NCI-H2171 (cell line): ENCODE results near the gene SPECC1.
"Not testable (repeated sequence)": the region's sequence is repeated elsewhere in the genome, so short reads cannot be mapped to it uniquely, and the experiment has no call there.

Source experiments
- DNase-seq: peaks from one replicate; lab custom pipeline; 2025; lab: John Stamatoyannopoulos, UW

The SPECC1 gene

DNA sequence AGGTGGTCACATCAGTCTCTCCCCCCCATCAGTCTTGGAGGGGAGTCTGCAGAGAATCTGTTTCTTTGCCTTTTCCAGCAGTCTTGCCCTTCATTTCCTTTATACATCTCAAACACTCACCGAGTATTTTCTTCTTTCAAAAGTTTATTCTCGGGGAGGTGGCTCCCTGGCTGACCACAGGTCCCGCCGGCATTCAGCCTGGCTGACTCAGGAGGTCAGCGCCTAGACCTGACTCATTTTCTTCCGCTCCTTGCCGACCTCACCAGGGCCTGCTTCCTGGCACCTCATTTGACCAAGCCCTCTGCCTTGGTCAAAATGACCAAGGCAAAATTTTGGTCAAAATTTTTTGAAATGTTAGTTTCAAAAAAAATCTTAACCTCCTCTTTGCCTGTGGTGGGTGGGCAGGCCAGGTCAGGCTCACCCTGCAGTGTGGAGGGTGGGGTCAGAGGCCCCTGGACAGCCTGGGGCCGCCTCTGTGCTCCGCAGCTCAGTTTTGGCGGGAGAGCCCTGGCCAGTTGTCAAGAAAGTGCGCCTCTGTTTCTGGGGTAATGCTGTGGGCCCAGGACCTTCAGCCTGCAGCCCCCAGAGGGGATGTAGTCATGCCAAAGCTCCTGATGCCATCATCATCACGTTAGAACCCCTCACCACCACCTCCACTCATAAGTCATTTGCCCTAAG lies 165.6 kb downstream of the SPECC1 start:
- DNase-seq, result no peak

GRCh38 chr17:20179041-20179440 lies 169.9 kb downstream of the SPECC1 start:
- DNase-seq, result no peak

GRCh38 chr17:20180661-20181060 lies 171.5 kb downstream of the SPECC1 start:
- no peak for DNase-seq

DNA sequence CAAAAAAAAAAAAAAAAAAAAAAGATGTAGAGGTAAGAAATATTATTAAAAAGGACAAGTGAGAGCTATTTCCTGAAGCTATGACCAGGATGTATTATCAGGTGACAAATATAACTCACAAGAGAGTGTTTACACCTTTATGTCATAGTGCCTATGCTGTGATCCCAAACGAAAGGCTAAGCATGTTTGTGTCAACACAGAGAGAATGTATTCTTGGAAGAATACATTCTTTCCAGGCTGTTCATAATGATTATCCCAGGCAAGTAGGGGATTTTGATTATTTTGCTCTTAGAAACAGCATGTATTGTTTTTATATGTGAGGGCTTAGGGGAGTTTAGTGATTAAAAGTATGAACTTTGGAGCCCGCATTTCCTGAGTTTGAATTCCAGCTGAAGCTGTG lies 175.0 kb downstream of the SPECC1 start:
- no peak for DNase-seq

DNA sequence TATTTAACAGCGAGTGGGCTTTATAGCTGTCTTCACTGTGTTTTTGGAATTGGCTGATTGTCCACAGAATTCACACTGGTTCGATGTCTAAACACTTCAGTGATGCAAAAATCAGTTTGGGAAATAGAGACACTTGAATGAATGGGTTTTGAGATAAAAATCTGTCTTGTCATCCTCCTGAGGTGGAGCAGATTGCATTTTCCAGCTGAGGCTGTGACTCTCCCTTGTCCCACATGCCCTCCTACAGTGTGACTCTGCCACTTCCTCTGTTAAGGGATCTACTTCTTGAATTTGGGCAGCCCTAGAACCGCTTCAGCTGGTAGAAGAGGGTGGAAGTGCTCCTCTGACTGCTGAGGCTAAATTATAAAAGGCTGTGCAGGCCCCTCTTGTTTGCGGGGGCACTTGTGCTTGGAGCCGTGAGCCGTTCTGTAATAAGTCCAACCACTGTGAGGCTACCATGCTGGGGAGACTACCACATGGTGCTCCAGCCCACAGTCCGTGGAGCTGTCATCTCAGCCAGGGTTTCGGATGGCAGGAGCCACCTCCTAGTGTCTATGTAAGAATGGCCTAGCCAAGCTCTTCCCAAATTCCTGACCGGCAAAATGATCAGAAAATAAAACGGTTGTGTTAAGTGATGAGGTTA lies 175.9 kb downstream of the SPECC1 start:
- DNase-seq, result no peak

GRCh38 chr17:20187049-20187448 lies 177.9 kb downstream of the SPECC1 start:
- no peak for DNase-seq

DNA sequence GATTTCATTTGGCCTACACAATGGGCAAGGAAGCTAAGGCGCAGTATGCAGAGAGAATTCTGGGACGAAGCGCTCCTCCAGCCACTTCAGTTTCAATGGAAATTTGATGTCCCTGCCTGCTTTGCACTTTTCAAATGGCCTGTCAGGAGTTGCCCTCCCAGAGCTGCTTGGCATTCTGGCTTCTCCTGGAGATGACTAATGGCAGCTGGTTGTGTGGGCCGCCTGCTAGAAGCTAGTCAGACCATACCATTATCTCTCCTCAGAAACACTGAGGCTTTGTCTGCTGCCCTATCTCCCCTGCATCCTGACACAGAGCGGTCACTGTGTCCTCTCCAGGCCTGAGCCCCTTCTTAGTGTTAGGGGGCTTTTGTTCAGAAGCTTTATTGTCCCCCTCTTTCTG lies 180.1 kb downstream of the SPECC1 start:
- no peak for DNase-seq

DNA sequence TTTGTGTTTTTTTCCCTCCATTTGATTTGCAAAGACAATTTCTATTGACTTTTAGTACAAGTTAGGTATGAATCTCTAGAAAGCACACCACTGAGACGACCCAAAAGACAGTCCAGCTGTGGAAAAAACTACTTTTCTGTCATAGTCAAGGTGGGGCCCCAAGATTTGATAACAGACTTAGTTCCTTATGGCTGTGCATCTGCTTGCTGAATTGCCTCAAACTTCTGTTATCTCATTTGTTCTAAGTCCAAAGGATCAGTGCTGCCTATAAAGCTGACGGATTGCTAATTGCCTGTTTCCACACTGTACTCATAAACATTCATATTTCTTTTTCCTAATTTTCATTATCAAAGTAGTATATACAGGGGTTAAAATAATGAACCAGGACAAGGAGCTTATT lies 180.8 kb downstream of the SPECC1 start:
- no peak for DNase-seq

DNA sequence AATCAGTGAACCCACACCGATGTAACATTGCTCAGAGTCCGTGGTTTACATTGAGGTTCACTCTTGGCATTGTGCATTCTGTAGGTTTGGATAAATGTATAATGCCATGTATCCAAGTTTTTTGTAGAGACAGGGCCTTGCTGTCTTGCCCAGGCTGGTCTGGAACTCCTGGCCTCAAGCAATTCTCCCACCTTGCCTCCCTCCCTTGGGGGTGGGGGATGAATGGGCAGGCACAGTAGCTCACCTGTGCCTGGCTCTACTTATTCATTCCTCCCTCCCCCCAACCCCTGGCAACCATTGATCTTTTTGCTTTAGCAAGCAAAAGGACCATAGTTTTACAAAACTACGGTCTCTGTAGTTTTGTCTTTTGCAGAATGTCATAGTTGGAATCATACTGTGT lies 181.4 kb downstream of the SPECC1 start:
- DNase-seq, result no peak

- DNase-seq, result no peak
These were observed 181.9 kb downstream of the SPECC1 start for GRCh38 chr17:20191056-20191455.

- DNase-seq, result not testable (repeated sequence)
These were observed 187.1 kb downstream of the SPECC1 start for GRCh38 chr17:20196286-20196685.

DNA sequence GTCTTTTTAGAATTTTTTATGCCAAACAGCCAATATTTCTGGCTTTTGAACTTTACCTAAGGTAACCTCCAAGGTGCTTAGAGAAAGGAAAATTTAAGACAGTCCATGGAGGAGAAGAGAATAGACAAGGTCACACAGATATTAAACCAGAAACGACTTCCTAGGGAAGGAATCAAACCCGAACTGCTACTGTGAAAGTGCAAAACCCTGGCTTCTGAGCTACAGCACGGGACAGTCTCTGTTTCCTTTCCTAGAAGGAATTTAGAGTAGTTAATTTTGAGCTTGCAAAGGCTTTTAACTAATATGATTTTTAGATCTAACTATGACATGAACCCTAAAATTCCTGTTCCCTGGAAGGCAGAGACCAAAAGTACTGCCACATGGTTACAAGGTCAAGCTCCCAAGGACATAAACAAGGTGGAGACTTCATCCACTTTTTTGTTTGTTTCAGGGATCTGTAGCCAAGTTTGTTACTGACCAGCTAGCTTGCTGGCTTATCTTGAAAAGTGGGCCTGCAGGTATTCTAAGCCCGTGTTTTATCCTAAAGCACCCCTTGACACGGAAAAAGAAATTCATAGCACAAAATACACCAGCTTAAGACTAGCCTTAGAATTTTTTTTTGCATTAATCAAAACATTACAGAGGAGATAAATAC lies 188.2 kb downstream of the SPECC1 start:
- DNase-seq, result no peak

DNA sequence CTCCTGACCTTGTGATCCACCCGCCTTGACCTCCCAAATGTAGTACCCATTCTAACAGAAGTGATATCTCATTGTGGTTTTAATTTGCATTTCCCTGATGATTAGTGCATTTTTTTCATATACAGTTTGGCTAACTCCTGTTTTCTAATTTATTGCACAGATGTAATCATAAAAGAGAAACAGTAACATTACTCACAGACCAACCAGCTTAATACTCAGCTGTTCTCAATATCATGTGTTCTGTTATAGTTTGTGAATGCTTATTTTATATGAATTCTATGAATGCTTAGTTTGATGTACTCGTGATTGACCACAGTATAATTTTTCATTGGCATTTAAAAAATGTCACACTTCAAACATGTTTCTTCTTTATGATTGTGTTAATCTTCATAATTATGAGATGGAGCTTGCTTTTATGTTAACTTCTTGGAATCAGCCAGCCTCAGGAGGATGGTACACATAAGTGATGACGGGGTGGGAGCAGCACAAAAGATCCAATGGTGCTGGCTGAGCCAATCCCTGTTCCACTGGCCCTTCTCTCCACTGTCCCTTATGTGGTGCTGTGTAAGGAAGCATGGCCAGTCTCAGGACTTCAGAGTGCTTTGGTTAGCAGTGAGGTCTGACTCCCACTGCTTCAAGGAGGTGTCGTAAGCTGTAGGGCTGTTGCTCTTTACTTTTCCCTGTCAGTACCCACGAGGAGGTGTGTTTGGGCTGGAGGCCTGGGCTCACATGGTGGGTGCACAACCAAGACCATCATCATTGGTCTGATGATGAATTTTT lies 191.0 kb downstream of the SPECC1 start:
- no peak for DNase-seq

- no peak for DNase-seq
These were observed 191.8 kb downstream of the SPECC1 start for GRCh38 chr17:20200865-20201458.

DNA sequence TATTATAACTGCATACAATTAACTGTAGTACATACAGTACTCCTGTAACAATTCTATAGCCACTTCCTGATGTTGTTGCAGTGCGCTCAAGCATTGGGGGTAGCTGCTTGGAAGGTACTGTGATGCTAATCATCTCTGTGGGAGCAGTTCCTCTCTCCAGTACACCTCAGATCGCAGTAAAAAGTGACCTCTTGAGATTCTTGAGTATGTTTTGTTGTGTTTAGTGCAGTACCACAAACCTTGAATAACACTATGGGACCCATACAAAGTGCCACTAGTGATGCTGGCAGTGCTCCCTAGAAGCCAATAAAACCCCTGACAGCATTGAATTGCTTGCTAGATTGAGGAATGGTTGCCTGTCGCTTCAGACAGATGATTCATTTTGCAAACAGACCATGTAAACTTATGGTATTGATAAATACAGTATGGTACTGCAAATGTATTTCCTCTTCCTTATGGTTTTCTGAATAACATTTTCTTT lies 193.0 kb downstream of the SPECC1 start:
- DNase-seq, result no peak

DNA sequence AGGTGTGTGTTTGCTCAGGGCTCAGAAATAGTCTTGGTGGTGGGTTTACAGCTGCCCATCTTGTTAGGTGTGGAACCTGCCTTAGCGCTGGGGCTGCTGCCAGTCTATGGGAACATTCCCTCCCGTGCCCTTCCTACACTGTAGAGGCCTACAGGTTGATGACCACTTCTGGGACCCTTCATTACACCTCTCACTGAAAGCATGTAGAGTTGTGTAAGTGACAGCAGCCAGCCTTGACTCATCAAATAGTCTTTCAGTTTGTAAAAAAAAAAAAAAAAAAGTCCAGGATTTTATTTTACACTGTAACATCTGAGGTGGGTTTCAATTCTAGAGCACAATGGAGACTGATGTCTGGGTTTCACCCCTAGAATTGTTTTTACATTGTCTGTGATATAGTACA lies 193.9 kb downstream of the SPECC1 start:
- no peak for DNase-seq

- DNase-seq, result no peak
These were observed 194.7 kb downstream of the SPECC1 start for GRCh38 chr17:20203761-20204263.

GRCh38 chr17:20205609-20206008 lies 196.4 kb downstream of the SPECC1 start:
- DNase-seq, result no peak

- DNase-seq, result no peak
These were observed 196.9 kb downstream of the SPECC1 start for GRCh38 chr17:20206068-20206467.

GRCh38 chr17:20206591-20206990 lies 197.4 kb downstream of the SPECC1 start:
- DNase-seq, result no peak

DNA sequence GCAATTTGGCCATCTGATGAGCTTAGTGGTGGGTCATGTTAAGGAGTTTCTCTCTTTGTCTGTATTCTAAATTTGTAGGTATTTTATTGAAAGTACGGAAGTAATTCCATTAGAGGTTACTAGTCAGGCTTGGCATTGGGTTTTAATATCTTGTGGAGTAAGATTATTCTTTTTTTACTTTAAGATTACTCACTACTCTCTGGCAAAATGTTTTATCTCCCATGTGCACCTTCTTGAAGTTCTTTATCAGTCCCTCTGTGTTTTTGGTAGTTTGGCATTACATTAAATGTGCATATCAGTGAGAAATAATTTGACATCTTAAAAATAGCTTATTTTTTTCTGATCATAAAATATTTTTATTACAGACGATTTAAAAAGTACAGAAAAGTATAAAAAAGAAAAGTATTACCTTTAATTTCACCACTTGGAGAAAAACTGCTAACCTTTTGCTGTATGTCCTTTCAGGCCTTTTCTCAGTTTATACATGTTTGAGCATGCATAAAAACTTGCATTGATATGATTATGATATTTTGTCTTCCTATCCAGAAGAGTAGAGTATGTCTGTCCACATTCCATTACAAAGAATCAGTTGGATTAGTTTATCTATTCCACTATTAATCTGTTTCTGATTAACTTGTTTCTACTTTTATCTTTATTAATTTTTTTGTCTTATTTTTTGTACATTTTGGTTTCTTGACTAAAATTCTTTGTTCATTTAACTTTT lies 198.3 kb downstream of the SPECC1 start:
- no peak for DNase-seq
